Measurements from ENCODE around the gene CILP2.

- TF ChIP-seq HOXC10 (CRISPR knock-in tag; IDR thresholded peaks at IDR 0.05) (no peak), MZF1 (tag by site-specific recombination; IDR thresholded peaks at IDR 0.05; ENCODE audit: borderline replicate concordance) (no peak), ZNF544 (tag by site-specific recombination; IDR thresholded peaks at IDR 0.05) (no peak), ZNF449 (tag by site-specific recombination; IDR thresholded peaks at IDR 0.05) (no peak), ZIC2 (tag by site-specific recombination; IDR thresholded peaks at IDR 0.05) (no peak)
Observed at GRCh38 chr19:19580418-19580817, 42.4 kb downstream of the CILP2 start.
